Caki2 (cell line): Measurements from ENCODE around the gene CNKSR3. TPM values are rescaled to one million over a fixed set of nuclear protein-coding genes. Genes with fewer than 3 reads are reported as not detected.

Experiments used
- DNase-seq: peaks from one replicate; pipeline ENCODE4 v3.0.0-alpha.2; 2015; ENCODE audit warnings: low read depth
- in situ Hi-C: cut with HindIII; loops from 2 replicates; pipeline ENCODE4 v1.10.0; 2016; ENCODE audit warnings: low sequenced_read_pairs, low pct_unique_long_range_greater_than_20kb, mixed read lengths
- total RNA-seq: library from RNA; depleted of rRNA; stranded (reverse); fragments of >200 nt; shearing (Covaris generic); gene quantifications from 2 replicates; pipeline ENCODE4 v1.2.3, GENCODE V29; 2014; ENCODE audit warnings: low replicate concordance

The CNKSR3 gene
- total RNA-seq, 1 experiment from 2014 or later, result 23.0 TPM

DNA sequence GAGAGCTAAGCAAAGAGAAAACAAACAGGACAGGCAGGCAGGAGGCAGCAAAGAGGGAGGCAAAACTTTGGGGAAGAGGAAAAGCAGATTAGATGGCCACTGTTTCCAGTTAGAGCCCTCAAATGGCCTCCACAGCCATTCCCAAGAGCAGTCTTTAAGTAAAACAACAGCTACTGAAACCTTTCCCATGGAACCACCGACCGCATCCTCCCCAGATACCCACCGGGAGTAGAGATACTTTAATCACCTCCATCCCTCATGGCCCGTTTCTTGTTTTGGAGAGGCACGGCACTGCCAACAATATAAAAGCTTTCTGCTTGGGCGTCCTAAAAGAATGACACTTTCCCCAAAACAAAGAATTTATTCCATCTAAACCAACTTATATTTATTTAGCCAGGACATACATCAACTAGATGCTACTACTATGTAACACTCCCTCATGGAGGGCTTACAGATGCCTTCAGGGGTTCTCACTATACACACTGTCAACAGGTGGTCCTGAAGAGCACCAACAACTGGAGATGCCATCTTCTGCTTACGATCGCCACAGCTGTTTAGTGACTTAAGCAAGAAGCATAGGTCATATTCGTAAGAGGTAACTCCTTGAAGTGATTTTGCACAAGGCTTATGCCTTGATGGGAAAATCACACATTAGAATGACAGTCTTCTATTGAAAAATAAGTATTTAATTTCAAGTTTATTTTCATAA lies 43.4 kb downstream of the CNKSR3 start:
- DNase-seq, result no peak
- in situ Hi-C loops, result no loop called here

DNA sequence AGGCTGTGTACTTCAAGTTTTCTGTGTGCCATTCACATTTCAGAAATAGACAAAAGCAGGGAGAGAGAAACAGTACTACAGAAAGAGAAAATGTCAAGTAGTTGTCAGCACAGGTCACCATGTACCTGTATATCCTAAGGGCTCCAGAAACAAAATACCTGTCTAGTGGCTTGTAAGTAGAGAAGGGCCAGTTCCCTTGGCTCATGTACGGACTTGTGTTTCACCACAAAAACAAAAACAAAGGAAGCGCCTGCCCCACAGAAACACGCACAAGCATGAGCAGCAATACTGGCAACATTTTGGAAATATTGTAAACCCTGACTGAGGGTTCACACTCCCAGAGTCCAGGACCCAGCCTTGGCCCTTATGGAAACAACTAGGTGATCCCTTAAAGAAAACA lies 44.3 kb downstream of the CNKSR3 start:
- DNase-seq, result no peak
- in situ Hi-C loops, result no loop called here

DNA sequence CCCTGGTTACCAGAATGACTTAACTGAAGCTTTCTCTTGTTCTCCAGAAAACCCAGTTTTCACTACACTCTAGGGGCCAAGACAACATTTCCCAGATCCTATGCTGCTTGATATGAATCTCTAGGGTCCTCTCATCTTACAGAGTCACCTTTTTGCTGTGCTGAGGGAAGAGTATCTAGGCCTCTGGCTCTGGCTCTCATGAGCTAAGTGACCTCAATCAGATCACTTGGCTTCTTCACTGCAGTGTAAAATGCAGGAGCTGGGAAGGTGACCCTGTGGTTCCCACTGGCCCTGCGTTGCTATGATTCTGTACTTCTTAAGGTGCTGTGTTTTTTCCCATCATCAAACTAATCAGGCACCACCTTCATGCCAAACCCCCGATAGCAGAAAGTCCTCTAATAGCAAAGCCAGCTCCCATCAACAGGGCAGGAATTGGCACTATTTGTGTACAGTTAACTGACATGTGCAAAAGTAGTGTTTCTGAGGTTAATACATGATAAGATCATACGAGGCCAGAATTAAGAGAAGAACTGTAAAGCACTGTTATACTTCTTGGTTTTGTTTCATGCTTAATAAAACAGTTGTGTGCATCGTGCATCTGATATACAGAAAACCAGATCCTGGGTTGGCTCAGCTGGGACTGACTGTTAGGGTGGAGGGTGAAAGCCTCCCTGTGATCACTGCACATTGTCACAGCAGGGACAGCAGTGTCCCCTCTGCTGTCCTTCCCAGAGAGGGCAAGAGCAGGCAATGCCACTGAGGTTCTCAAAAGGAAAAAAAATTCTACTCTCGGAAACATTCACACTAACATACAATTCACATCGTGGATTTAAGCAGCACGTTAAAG lies 46.7 kb downstream of the CNKSR3 start:
- no peak for DNase-seq
- in situ Hi-C loops, result no loop called here

DNA sequence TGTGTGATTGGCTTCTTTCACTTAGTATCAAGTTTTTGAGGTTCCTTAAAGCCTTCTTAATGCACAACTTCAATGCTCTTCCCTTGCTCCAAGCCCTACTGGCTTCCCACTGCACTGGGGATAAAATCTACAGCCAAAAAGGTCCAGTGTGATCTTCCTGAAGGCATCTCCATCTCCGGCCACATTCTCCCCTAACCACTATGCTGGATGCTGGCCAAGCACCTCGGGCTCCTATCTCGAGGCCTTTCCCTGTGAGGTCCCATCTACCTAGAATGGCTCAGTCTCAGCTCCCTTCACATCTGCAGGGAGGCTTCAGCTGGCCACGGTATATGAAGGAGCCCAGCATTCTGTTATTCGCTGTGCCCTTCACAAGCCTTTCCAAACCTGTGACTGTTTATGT lies 48.1 kb downstream of the CNKSR3 start:
- in situ Hi-C loops, result no loop called here
- no peak for DNase-seq

DNA sequence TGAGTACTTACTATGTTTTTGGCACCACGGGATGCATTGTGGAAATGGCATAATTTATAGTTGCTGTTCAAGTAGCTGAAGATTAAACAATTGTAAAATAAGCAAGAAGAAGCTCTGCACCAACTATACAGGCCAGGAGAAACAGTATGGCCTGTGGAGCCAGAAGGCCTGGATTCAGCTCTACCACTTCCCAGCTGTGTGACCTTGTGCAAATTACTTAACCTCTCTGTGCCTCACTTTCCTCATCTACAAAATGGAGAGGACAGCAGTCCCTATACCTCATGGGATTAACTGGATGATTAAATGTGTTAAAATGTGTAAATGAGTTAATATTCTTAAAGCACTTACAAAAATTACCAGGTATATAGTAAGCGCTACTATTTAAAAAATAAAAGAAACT lies 49.1 kb downstream of the CNKSR3 start:
- in situ Hi-C loops, result no loop called here
- no peak for DNase-seq

DNA sequence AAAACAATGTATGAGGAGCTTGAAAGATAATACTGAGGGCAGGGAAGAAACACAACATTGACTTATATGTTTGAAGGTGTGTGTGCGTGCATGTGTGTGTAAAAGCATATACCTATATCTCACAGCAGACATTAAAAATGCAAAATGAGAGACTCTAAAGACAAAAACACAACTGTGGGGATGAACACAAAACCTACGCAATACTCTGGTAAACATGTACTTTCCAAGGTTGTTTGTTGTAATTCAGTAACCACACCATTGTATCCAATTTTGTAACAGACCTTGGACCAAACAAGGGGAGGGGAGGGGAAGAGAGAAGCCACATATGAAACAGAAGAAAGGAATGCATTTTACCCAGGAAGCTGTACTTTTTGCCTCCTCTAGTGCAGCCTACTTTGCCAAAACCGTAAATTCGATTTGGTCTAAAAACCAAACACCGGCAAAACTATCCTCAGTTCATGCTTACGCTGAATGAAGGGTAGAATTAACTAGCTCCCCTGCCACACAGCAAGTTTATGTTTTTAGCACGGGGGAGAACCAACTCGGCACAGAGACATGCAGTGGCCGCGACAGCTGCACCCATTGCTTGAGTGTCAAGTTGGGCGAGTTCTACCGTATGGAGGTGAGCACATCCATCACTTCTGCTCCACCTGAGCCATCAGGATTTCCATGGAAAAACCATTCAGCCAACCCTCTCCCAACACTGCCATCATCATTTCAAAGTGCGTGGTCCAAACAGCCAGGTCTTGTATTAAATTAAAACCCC lies 50.0 kb downstream of the CNKSR3 start:
- DNase-seq, result no peak
- in situ Hi-C loops, result no loop called here

DNA sequence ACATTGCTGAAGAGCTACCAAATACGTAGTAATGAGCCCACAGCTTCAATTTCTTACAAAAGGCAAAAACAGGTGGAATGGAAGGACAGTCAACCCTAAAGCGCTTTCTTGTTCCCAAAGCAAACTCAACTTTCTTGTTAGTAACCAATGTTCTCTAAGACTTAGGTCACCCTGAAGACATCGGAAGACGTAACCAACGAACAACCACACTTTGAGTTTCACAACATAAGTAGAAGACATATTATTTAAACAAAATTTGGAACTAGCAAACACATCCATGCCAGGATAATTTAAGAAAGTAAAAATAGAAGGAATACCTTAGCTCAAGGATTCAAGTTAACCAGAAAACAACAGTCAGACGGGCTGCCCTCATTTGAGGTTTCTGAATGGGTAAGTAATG lies 51.0 kb downstream of the CNKSR3 start:
- DNase-seq, result no peak
- in situ Hi-C loops, result no loop called here

DNA sequence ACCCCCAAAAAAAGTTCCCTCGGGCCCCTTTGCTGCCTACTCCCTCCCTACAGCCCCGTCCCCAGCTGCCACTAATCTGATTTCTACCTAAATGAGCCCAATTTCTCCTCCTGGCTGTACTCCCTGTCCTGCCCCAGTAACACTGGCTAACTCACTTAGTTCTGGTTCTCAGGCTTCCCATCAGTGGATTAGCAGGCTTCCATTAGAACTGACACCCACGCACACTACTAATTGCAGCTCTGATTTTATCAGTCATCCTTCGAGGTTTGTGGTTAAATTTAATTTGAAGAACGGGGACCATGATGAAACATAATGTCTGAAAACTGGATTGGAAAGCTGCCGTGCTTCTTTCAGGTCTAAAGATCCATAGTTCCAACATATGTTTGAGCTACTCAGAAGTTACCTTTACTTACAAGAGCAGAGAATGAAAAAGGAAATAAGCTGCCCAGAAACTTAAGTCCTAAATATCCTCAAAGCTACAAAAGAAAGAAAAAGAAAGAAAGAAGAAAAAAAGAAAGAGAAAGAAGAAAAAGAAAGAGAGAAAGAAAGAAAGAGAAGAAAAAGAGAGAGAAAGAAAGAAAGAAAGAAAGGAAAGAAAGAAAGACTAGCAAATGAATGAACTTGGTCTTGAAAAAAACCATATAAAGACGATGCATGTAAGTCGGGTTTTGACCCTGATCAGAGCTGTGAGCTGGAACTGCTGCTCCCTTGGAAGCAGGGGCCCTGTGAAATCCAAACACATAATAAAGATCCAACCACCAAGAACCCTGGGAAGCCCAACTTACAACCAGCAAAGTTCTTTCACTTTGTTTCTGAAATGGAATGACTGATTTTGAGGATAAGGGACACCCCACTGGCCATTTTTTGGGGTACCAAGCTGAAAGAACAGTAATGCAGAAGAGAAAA lies 51.7 kb downstream of the CNKSR3 start:
- in situ Hi-C loops, result no loop called here
- no peak for DNase-seq

DNA sequence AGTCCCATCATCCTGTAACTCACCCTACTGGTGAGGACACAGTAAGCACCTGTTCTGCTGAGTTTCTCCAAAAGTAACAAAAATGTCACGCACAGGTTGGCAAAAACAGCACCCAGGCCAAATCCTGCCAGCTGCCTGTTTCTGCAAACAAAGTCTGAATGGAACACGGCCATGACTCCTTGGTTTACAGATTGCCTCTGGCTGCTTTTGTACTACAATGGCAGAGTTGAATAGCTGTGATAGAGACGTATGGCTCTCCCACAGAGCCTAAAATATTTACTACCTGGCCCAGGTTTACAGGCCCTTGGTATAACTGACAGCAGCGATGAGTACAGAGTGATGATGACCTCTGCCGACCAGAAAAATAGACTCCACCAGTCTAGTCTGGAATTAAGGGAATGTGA lies 52.6 kb downstream of the CNKSR3 start:
- in situ Hi-C loops, result no loop called here
- DNase-seq, result no peak

DNA sequence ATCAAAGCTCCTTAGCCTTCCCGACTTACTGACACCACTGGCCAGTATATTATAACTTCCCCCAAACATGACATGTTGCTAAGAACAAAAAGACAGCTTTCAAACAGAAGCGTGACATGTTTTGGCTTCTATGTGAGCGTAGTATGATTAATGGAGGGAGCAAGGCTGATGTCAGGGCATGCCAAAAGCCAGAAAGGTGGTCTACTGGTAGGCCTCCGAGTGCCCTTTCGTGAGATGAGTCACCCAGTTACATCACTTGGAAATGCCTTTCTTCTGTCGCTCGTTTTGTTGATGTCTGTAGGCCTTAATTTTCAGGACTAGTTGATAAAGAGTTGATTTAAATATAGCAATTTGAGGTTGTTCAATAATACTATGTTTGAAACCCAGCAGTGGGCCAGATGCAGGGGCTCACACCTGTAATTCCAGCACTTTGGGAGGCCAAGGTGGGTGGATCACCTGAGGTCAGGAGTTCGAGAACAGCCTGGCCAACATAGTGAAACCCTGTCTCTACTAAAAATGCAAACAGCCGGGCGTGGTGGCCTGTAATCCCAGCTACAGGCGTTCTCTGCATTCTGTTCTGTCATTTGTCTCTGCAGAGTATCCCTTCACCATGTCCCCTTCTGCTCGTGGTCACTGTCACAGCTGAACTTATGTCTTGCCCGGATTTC lies 53.3 kb downstream of the CNKSR3 start:
- peak; percentile 49 for DNase-seq
- in situ Hi-C loops, result no loop called here

DNA sequence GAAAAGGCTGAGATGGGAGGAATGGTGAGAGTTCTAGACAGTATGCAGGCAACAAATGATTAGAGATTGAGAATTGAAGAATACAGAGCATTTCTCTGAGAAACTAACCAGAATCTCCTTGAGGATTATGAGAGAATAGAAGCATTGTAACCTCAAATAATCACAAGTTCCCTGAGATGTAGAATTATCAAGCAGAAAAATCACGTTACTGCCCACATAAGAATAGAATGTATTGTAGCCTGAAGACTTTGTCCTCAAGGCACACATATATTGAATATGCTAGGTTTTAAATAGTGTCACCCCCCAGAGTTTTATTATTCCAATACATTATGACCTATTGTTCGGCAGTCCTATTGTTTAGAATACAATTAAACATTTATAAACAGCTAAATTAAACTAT lies 57.2 kb downstream of the CNKSR3 start:
- in situ Hi-C loops, result no loop called here
- DNase-seq, result no peak

DNA sequence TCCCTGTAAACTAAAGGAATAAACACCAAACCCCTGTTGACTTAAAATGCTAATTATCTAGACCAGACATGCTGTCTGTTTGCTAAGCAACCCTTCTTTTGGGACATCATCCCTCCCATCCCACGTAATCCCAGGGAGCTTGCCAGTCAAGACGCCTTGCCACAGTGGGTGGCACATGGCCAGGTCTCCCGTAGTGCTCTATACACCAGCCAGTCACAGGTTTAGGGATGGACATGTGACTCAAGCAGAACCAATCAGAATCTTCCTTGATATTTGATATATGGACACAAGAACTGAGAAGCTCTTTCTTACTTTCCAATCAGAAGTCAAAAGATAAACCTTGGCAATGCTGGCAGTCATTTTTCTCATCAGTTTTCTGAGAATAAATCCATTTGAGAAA lies 60.0 kb downstream of the CNKSR3 start:
- no peak for DNase-seq
- in situ Hi-C loops, result no loop called here

DNA sequence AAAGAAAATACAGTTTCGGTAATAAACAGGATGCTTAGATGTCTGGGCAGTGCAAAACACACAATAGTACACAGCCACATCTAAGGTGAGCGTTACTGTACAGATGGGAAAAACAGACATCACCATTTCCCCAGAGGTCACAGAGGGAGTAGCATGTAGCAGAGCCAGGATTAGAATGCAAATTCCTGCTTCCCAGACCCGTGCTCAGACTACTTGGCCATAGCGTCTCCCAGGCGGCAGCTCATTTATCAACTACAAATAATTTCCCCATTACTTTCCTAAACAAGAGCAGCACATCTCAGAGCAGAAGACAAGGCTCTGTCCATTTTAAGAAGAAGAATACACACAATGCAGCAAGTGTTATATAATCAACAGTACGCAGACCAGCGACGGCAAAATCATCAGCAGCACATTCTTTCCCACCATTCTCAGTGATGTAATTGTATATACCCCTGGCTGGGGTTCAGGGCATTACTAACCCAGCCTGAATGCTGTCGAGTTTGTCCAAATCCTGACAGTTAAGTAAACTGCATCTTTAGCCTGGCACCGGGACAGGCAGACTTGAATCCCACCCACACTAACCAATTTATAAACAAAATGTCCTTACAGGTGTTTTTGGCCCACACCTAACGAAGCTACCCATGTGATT lies 61.9 kb downstream of the CNKSR3 start:
- in situ Hi-C loops, result no loop called here
- DNase-seq, result no peak

DNA sequence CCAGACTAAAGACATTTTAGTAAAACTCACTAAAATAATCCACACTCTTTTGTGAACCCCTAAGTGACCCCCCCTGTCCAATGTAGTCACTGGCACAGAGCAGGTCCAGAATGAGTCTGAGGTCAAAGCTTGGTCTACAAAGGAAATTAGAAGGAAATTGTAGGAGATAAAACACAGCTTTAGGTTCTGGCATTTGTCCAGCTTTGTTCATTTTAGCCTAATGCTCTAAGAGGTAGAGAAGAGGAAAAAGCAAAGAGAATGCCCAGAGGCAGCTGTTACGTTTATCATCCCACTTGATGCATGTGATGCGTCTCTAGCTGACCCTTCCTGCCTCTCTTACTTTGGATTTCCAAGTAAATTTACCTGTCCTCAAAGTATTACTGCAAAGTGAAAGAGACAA lies 62.5 kb downstream of the CNKSR3 start:
- no peak for DNase-seq
- in situ Hi-C loops, result no loop called here

DNA sequence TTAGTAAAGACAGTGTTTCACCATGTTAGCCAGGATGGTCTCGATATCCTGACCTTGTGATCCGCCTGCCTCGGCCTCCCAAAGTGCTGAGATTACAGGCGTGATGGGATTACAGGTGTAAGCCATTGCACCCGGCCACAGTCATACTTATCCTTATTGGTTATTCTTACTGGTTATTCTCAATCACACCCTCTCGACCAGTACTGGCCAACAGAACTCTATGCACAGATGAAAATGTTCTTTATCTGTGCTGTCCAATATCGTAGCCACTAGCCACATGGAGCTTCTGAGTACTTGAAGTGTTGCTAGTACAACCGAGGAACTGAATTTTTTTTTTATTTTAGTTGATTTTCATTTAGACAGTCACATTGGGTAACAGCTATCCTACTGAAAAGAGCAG lies 63.5 kb downstream of the CNKSR3 start:
- in situ Hi-C loops, result no loop called here
- DNase-seq, result no peak

DNA sequence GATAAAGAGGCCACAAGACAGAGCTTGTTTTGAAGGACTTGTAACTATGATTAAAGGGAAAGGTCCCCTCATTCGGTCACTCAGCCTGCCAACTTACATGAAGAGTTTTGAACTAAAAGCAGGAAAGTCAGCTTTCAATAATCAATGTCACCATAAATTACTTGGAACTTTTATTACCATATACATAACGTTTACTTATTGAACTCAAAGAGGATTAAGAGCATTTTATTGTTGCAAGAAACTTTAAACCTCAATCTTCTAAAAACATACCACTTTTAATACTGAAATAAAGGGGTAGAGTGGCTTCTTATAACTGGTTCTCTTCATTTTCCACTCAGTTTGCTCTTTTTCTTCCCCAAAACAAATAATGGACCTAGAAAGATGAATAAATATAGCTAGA lies 65.1 kb downstream of the CNKSR3 start:
- DNase-seq, result no peak
- in situ Hi-C loops, result no loop called here

DNA sequence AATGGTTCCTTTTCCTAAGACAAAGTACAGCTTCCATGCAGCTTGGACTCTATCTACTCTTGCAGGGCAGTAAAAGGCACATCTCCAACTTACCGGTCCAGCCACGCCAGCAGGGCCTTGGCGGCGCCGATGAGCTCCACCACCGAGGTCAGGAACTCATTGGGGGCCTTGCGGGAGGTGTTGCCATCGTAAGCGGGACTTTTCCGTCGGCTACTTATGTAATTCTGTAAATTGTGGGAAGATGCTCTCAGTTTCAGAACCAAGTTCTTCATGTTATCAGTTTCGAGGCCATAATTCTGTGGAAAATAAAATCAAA lies 68.5 kb downstream of the CNKSR3 start:
- in situ Hi-C loops, result no loop called here
- no peak for DNase-seq
